Heart left ventricle (tissue), 16 donors: ENCODE measurements around the gene ALPI. TPM values are rescaled to one million over a fixed set of nuclear protein-coding genes. Genes with fewer than 3 reads are reported as not detected.

Source experiments
- ATAC-seq, 4 donors: fragments of 200-7000 bp; cut with Tn5 transposase; one replicate each; pipeline ENCODE4 v1.9.1; 2020 to 2022; ENCODE audit warnings: moderate library complexity in 4 of 4, mild to moderate bottlenecking in 3 of 4, moderate number of reproducible peaks in 1 of 4
- DNase-seq, 5 donors: peaks; one replicate each; pipeline ENCODE4 v3.0.0-alpha.2; 2020
- H3K27ac ChIP-seq, 12 donors: fragments of 200-600 bp; sonication (generic) in 4 of 12; one replicate each; pipeline versions ENCODE4 v1.5.0 to v1.8.0; 2016 to 2022; ENCODE audit warnings: mild to moderate bottlenecking in 2 of 12
- H3K27me3 ChIP-seq, 9 donors: fragments of 200-600 bp; sonication (generic) in 2 of 9; one replicate each; pipeline versions ENCODE4 v1.5.1 to v1.8.0; 2016 to 2022; ENCODE audit warnings: mild to moderate bottlenecking in 3 of 9
- H3K36me3 ChIP-seq, 9 donors: fragments of 200-600 bp; sonication (generic) in 2 of 9; one replicate each; pipeline versions ENCODE4 v1.5.0 to v1.8.0; 2018 to 2022; ENCODE audit warnings: mild to moderate bottlenecking in 2 of 9
- H3K4me1 ChIP-seq, 12 donors: fragments of 200-600 bp; sonication (generic) in 4 of 12; one replicate each; pipeline versions ENCODE4 v1.5.0 to v1.8.0; 2016 to 2022; ENCODE audit warnings: mild to moderate bottlenecking in 3 of 12
- H3K4me3 ChIP-seq, 12 donors: fragments of 200-600 bp; sonication (generic) in 4 of 12; one replicate each; pipeline versions ENCODE4 v1.5.0 to v1.8.0; 2017 to 2022; ENCODE audit warnings: mild to moderate bottlenecking in 9 of 12, moderate library complexity in 4 of 12
- H3K9me3 ChIP-seq, 12 donors: fragments of 200-600 bp; sonication (generic) in 4 of 12; one replicate each; pipeline versions ENCODE4 v1.5.0 to v1.8.0; 2016 to 2022; ENCODE audit warnings: mild to moderate bottlenecking in 1 of 12
- CTCF ChIP-seq, 12 donors: fragments of 200-600 bp; sonication (generic) in 4 of 12; IDR thresholded peaks; one replicate each; pipeline versions ENCODE4 v1.5.0 to v1.8.0; 2018 to 2022; ENCODE audit warnings: antibody characterized with exemption in 12 of 12, mild to moderate bottlenecking in 5 of 12
- POLR2A ChIP-seq, 2 donors: fragments of 450-650 bp; IDR thresholded peaks; one replicate each; pipeline ENCODE4 v1.6.1; 2017; ENCODE audit warnings: antibody characterized with exemption in 2 of 2, mild to moderate bottlenecking in 2 of 2, moderate library complexity in 2 of 2
- WGBS, 4 donors: extraction: QIAGEN DNeasy Blood & Tissue Kit in 2 of 4; methylation state at CpG; one replicate each; pipeline versions ENCODE4 v1.1.5 to v1.1.7; 2013 to 2018; 5-methylcytosine and 5-hydroxymethylcytosine counted together
- intact Hi-C, 10 donors: fragments of 100-400 bp; cut with DNase I; formaldehyde crosslinking; loops; one replicate each; pipeline versions ENCODE4 v1.11.1 to v1.14.2; 2022
- polyA plus RNA-seq, 2 donors: library from polyadenylated mRNA; stranded (reverse); fragments of 200-250 nt; gene quantifications; one replicate each; pipeline ENCODE4 v1.2.3, GENCODE V29; 2013
- total RNA-seq, 9 donors: library from RNA; depleted of rRNA in 2 of 9; stranded (reverse); fragments of >200 nt in 2 of 9; fragmentation: NEBNext Ultra II Directional in 3 of 9; extraction: Animal tissue kit (Norgen Biotek cat#: 25700) in 3 of 9; gene quantifications; one replicate each; pipeline versions ENCODE4 v1.1.0 to v1.2.4, GENCODE V29; 2016 to 2023
- donor health status: ischemic (EF 13 %, LVEDD 7.1; RV severe dilation, severe dysfunction).
- donor health status: healthy with polysubstance abuse.
- donor health status: DM: no; HTN: yes; CAD: no.
- donor health status: DM: no; HTN: no; CAD: no.
- donor health status: ischemic (EF 25% LVEDD 6.9; RV normal size, moderate dysfunction).
- donor health status: ischemic (EF 25% LVEDD 5.7; RV mildly dilated, moderate dysfunction).
- donor health status: healthy.
- donor health status: DM: yes; HTN: yes; CAD: no.
- donor health status: ischemic (EF 35%, LVEDD 5.7; RV mildly dilated, moderate dysfunction).
- donor health status: nonischemic (EF 11% LVEDD 7.7; RV severe dilation, severe dysfunction).
- donor health status: DM: yes; HTN: yes; CAD: no.
- donor health status: PGD.
- donor health status: ischemic (EF 29% LVEDD 5.4; RV normal size, mild dysfunction).
- donor health status: nonischemic (EF 23%, LVEDD 6.1; RV moderate dilation, normal function).

Gene ALPI
- total and polyA plus RNA-seq, 11 donors = not detected

GRCh38 chr2:232483923-232484627 is 28.1 kb downstream of the ALPI start:
- H3K4me3 ChIP-seq = no peak overlapping the region
- peaks cover 25 to 89% (median 47%) of the 10 kb centered on the region in 9 donors for H3K27me3 ChIP-seq
- H3K27ac ChIP-seq = no peak overlapping the region
- no peaks in the 10 kb centered on the region for H3K9me3 ChIP-seq
- ATAC-seq (no peak), DNase-seq (peak in 1 of 5 donors; percentile 16)
- intact Hi-C loops = no loop called here
- no peaks in the 10 kb centered on the region for H3K36me3 ChIP-seq
- H3K4me1 ChIP-seq = peaks cover 0 to 31% (median 0%) of the 10 kb centered on the region in 12 donors
- WGBS, 4 donors = 86 to 93% (median 91%) methylated on average over 7 to 19 of the region's 19 CpGs
- no peak for TF ChIP-seq CTCF (IDR thresholded peaks at IDR 0.05)
- TF ChIP-seq POLR2A (IDR thresholded peaks at IDR 0.05) = no peak

DNA sequence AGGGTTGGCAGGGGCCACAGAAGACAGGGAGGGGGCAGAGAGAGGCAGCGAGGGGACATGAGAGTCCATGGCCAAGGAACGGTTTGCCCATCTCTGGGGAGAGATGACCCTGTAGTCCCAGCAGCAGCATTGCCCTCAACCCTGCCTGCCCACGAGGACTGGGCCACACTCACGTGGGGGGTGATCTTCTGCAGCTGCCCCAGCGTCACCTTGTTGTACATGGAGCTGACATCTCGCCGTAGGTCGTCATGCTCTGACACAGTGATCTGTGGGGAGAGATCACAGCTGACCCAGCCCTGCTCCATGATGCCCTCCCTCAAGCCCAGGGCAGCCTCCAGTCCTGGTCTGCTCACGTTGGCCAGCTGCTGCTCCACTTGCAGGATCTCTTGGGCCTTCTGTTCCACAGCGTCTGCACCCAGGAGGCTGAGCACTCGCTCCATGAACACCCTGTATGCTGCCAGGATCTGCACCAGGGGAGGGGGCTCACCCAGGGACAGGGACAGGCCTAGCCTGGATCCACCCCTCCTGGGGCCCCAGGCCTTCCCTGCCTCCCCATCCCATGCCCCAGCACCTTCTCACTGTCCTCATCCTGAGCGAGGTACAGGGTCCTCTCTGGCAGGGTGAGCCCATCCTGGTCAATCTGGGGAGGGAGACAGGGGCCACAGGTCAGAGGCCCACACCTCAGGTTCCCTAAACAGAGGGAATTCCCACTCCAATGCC is 28.8 kb downstream of the ALPI start:
- no peak overlapping the region for H3K27ac ChIP-seq
- no peaks in the 10 kb centered on the region for H3K9me3 ChIP-seq
- ATAC-seq (no peak), DNase-seq (peak in 2 of 5 donors; percentile 8 to 38)
- no peak for TF ChIP-seq POLR2A (IDR thresholded peaks at IDR 0.05)
- TF ChIP-seq CTCF (IDR thresholded peaks at IDR 0.05) = no peak
- intact Hi-C loops = no loop called here
- no peaks in the 10 kb centered on the region for H3K36me3 ChIP-seq
- WGBS, 4 donors = 75 to 81% (median 78%) methylated on average over 10 to 12 of the region's 12 CpGs
- peaks cover 0 to 31% (median 0%) of the 10 kb centered on the region in 12 donors for H3K4me1 ChIP-seq
- H3K27me3 ChIP-seq = peaks cover 25 to 85% (median 47%) of the 10 kb centered on the region in 9 donors
- H3K4me3 ChIP-seq = no peak overlapping the region

- Histone ChIP-seq H3K36me3 (no peaks in the 10 kb centered on the region), H3K27ac (no peak overlapping the region), H3K4me3 (no peak overlapping the region), H3K27me3 (peaks cover 25 to 80% (median 47%) of the 10 kb centered on the region in 9 donors), H3K9me3 (no peaks in the 10 kb centered on the region), H3K4me1 (peaks cover 0 to 31% (median 0%) of the 10 kb centered on the region in 12 donors)
- intact Hi-C loops = no loop called here
- peak in 1 of 5 donors; percentile 42 for DNase-seq
- ATAC-seq = no peak
- TF ChIP-seq CTCF (IDR thresholded peaks at IDR 0.05) (no peak), POLR2A (IDR thresholded peaks at IDR 0.05) (no peak)
- 2 to 28% (median 6%) methylated on average over 2 to 22 of the region's 22 CpGs for whole genome bisulfite sequencing, 4 donors
These were observed 29.4 kb downstream of the ALPI start for GRCh38 chr2:232485348-232485756.
